ENCODE results near the gene RABGAP1L. TPM values are rescaled to one million over a fixed set of nuclear protein-coding genes. Genes with fewer than 3 reads are reported as not detected.

Gene RABGAP1L
- total RNA-seq, 4 donors from 2014 or later = 39.9 to 77.4 (median 48.7) TPM

DNA sequence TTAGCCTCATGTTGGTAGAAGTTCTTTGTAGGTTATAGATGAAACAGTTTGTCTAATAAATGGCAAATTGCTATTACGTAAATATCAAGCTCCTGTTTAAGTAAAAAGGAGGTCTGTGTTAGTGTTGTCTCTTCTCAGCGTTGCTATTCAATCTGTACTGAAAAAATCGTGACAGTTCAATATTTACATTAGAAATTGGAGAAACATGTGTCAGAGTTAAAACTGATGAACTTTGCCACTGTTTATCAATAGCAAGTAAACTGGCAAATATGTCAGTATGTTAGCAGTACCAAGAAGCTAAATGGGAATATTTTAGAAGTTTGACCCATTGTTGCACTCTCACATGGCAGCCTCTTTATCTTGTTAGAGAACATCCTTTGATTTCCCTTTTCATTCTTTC lies 506.9 kb downstream of the RABGAP1L start:
- TF ChIP-seq CTCF (IDR thresholded peaks at IDR 0.05; ENCODE audit: low read depth) = no peak

DNA sequence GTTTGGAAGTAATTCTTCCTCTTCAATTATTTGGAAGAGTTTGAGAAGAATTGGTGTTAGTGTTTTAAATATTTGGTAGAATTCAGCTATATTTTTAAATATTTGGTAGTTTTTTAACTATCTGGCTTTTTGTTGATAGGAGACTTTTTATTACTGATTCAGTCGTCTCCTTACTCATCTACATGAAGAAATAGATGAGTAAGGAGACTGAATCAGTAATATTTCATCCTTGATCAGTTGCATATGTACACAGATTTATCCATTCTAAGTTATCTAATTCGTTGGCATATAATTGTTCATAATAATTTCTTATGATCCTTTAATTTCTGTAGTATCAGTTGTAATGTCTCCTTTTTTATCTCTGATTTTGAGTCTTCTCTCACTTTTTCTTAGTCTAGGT lies 512.5 kb downstream of the RABGAP1L start:
- no peak for TF ChIP-seq CTCF (IDR thresholded peaks at IDR 0.05; ENCODE audit: low read depth)

DNA sequence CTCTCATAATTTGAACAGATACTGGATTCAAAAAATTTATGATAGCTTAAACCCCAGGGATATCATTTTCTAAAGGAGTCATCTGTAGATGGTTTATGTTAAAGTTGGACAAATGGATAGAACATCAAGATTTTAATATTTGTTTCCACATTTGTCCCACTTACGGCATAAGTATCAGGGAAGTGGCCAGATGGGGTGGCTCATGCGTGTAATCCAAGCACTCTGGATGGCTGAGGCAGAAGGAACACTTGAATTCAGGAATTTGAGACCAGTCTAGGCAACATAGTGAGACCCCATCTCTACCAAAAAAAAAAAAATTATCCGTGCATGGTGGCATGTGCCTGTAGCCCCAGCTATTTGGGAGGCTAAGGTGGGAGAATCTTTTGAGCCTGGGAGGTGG lies 517.5 kb downstream of the RABGAP1L start:
- TF ChIP-seq CTCF (IDR thresholded peaks at IDR 0.05; ENCODE audit: low read depth) = no peak

DNA sequence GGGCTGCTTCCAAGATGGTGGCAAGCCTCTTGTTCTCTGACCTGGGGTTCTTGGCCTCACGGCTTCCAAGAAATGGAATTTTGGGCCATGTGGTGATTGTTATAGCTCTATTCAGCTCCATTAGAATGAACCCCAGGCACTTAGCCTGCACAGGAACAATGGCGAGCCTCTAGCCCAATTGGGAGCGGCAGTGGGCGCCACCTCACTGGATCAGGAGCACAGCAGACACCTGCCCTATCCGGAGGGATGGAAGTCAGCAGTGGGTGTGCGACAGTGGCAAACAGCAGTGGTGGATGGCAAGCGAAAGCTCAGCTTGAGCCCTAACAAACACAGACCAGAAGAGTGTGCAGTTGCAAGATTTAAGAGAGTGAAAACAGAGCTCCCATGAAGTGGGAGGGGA lies 519.3 kb downstream of the RABGAP1L start:
- no peak for TF ChIP-seq CTCF (IDR thresholded peaks at IDR 0.05; ENCODE audit: low read depth)

GRCh38 chr1:174680101-174680500 lies 520.8 kb downstream of the RABGAP1L start:
- no peak for TF ChIP-seq CTCF (IDR thresholded peaks at IDR 0.05; ENCODE audit: low read depth)

- TF ChIP-seq CTCF (IDR thresholded peaks at IDR 0.05; ENCODE audit: low read depth) = no peak
Observed at GRCh38 chr1:174682419-174683008, 523.2 kb downstream of the RABGAP1L start.

DNA sequence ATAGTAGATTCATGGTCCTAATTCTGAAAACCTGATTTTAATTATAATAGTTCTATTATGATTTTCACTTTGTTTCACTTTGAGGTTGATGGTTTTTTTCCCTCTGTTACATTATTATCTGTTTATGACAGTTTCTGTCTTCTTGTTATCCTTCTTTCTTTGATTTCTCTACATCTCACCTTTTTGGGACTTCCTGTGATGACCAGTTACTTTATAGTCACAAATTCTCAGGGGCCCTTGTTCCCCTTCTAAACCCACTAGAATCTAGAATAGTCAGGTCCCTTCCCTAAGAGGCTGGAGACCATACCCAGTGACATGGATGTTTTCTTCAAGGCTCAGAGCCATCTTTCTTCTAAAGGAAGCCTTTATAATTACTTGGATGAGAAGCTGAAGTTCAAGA lies 526.9 kb downstream of the RABGAP1L start:
- no peak for TF ChIP-seq CTCF (IDR thresholded peaks at IDR 0.05; ENCODE audit: low read depth)

Data from subcutaneous adipose tissue (tissue), 4 donors.